Measurements from ENCODE around the gene SH2D1B. TPM values are rescaled to one million over a fixed set of nuclear protein-coding genes. Genes with fewer than 3 reads are reported as not detected.
"Not testable (repeated sequence)": the region's sequence is repeated elsewhere in the genome, so short reads cannot be mapped to it uniquely, and the experiment has no call there.

SH2D1B gene
- total RNA-seq, 2 experiments from 2014 or later = not detected

DNA sequence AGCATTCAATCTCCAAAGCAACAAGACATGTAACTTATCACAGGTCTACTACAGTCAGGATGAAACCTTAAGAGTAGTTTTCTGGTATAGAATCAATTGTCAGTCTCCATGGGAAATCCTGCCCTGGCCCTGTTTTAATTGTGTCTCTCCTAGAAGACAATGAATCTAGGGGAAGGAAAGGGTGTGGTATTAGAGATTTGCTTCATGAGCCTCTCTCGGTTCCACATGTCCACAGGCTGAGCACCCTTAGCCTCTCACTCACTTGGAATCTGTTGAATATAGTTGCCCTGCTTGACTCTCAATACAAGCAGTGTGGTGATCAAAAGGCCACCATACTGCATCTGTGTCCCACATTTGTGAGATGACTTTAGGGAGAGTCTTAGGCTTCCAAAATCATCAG is 53.0 kb downstream of the SH2D1B start:
- Mint-ChIP-seq H3K4me1 (no peaks in the 10 kb centered on the region), H3K27me3 (peaks cover 12% of the 10 kb centered on the region), H3K9me3 (ENCODE audit: low read depth) (no peaks in the 10 kb centered on the region), H3K27ac (no peak overlapping the region), H3K4me3 (no peak overlapping the region), H3K36me3 (no peaks in the 10 kb centered on the region)
- no peak for ATAC-seq
- no peak for DNase-seq
- CTCF ChIA-PET = no interaction called here

DNA sequence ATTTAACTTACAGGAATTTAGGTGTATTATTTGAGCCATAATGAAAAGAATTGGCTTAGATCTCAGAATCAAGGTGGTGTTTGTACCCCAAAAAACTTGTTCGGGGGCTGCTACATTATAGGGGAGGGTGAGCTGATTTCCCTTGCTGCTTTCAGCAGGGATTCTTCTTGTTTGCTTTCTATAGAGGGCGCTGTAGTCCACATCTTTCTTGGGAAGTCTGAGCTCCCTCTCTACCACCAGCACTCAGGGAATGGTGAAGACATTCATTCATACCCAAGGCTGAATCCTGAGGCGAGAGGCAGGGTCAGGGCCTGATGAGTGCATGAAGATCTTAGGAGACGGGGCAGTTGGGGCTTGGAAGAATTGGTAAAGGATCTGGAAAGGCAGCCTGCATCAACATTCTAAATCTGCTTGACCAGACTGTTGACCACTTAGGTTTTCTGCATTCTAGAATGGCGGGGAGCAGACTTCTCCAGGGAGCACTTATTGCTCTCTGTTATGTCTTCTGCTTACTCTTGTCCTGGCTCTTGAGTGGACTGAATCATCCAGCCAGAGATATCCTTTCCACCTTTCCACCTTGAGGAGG is 54.2 kb downstream of the SH2D1B start:
- Mint-ChIP-seq H3K4me1 (no peaks in the 10 kb centered on the region), H3K27ac (no peak overlapping the region)
- CTCF ChIA-PET = no interaction called here

DNA sequence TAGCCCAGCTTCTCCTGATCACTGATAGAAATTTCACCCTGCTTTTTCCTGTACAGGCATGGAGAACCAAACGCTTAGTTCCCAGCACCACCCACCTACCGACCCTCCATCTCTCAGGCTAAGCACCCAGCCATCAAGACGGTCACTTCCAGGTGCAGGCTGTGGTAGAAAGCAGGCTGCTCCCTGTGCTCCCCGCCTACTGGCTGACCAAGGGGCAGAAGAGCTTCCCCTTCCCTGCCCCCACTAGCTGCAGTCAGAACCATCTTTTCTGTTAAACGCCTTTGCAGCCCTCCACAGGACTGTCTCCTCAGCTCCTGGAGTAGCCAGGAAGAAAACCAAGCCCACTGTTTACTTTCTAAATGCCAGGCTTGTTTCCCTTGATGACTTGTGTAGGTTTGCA is 58.2 kb downstream of the SH2D1B start:
- no peaks in the 10 kb centered on the region for H3K36me3 Mint-ChIP-seq
- H3K9me3 Mint-ChIP-seq (ENCODE audit: low read depth) = no peaks in the 10 kb centered on the region
- H3K27ac Mint-ChIP-seq = no peak overlapping the region
- no peak for DNase-seq
- H3K4me1 Mint-ChIP-seq = no peaks in the 10 kb centered on the region
- H3K27me3 Mint-ChIP-seq = peaks cover 11% of the 10 kb centered on the region
- no peak overlapping the region for H3K4me3 Mint-ChIP-seq
- ATAC-seq = no peak
- CTCF ChIA-PET = no interaction called here

More for the DNA sequence above, 54.2 kb downstream of the SH2D1B start:
- no peaks in the 10 kb centered on the region for H3K36me3 Mint-ChIP-seq
- ATAC-seq (no peak), DNase-seq (no peak)
- no peak overlapping the region for H3K4me3 Mint-ChIP-seq
- H3K9me3 Mint-ChIP-seq (ENCODE audit: low read depth) = no peaks in the 10 kb centered on the region
- H3K27me3 Mint-ChIP-seq = peaks cover 9% of the 10 kb centered on the region

DNA sequence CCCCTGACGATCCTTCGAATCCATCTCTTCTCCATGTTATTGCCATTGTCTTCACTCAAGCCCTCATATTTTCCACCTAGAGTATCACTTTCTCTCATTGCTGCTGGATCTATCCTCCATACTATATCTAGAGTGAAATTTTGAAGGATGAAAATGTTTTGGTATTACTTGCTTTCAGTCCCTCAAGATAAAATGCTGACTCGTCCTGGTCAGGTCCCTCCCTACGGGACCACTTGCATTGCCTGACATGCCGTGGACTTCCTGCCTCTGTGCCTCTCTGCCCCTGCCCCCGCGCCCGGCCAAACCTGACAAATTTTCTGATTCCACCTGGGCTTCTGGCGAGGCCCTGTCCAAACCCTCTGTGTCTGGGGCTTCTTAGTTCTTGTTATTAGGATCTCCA is 58.9 kb downstream of the SH2D1B start:
- CTCF ChIA-PET = interaction anchor here (1.4 kb wide), 1 partner anchor 14 kb away, joined by 3 read pairs; no protein-coding TSS in a partner anchor
- Mint-ChIP-seq H3K36me3 (no peaks in the 10 kb centered on the region), H3K9me3 (ENCODE audit: low read depth) (no peaks in the 10 kb centered on the region), H3K27ac (no peak overlapping the region), H3K27me3 (peaks cover 11% of the 10 kb centered on the region), H3K4me1 (no peaks in the 10 kb centered on the region), H3K4me3 (no peak overlapping the region)
- DNase-seq (no peak), ATAC-seq (no peak)

DNA sequence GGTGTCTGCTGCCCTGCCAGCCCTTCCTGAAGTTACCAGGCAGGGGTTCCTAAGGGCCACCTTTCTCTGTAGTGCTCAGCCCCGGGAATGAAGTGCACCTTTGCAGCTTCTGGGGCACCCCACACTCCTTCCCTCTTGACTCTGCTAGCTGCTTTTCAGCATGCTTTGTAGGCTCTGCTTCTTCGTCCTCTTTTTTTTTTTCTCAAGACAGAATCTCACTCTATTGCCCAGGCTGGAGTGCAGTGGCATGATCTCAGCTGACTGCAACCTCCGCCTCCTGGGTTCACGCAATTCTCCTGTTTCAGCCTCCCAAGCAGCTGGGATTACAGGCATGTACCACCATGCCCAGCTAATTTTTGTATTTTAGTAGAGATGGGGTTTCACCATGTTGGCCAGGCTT is 60.1 kb downstream of the SH2D1B start:
- not testable (repeated sequence) for H3K36me3 Mint-ChIP-seq; H3K9me3 Mint-ChIP-seq (ENCODE audit: low read depth); DNase-seq; H3K4me3 Mint-ChIP-seq; ATAC-seq; H3K27ac Mint-ChIP-seq; H3K4me1 Mint-ChIP-seq
- CTCF ChIA-PET = interaction anchor here (1.4 kb wide), 1 partner anchor 13 kb away, joined by 3 read pairs; no protein-coding TSS in a partner anchor
- H3K27me3 Mint-ChIP-seq = peaks cover 11% of the 10 kb centered on the region

DNA sequence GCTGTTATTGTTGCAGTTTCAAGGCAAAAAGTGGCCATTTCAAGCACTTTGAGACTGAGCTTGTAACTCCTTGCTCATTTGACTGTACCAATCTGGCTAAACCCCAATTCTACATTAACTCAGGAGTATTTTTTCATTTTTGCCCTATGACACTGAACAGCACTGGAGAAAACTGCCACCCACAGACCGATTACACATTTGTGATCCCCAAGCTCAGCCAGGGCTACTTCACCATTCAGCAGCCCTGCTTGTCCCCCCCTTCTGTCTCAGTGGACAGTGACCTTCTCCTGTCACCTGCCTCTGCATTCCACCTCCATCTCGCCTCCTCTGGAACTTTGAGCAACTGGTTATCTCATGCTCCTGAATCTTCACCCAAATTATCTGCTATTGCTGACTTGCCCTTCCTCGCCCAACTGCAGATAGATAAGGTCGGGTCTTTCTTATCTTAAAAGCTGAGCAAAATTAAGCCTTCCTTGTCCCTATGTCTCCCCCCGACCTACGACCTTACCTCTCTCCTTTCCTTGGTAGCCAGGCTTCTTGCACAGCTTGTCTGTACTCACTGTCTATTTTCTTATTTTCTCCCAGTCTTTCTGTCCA is 60.6 kb downstream of the SH2D1B start:
- Mint-ChIP-seq H3K4me1 (no peaks in the 10 kb centered on the region), H3K27me3 (peaks cover 11% of the 10 kb centered on the region), H3K36me3 (no peaks in the 10 kb centered on the region), H3K9me3 (ENCODE audit: low read depth) (no peaks in the 10 kb centered on the region), H3K4me3 (no peak overlapping the region), H3K27ac (no peak overlapping the region)
- CTCF ChIA-PET = interaction anchor here (1.4 kb wide), 1 partner anchor 13 kb away, joined by 3 read pairs; no protein-coding TSS in a partner anchor
- no peak for DNase-seq
- no peak for ATAC-seq

DNA sequence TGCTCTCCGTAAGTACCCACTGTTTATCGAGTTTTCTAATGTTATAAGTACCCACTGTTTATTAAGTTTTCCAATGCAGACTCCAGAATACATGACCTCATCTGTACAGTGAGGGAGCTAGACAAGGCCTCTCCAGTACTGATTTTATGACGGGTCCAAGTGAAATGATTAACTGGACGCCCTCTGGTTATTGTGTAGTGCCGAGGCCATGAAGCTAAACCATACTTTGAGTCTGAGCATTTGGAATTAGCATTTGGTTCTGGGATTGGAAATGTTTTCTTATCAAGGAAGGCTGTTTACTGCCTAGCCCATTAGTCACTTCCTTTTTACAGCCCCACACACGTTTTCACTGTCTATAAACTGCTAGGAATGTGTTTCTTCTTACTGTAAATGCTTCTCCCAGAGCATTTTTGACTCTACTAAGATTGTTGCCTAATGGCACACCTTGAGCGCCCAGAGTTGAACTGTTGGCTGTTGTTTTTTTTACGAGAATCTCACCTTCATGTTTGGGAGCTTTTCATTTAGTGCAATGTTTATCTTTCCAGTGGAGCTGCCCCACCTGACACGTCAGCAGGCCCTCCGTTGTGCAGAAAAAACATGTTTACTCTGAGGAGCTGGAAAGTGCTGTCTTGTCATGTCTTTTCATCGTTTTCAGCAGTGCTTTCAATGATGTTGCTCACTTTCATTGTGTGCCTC is 62.2 kb downstream of the SH2D1B start:
- H3K4me1 Mint-ChIP-seq = no peaks in the 10 kb centered on the region
- no peaks in the 10 kb centered on the region for H3K36me3 Mint-ChIP-seq
- ATAC-seq (no peak), DNase-seq (no peak)
- CTCF ChIA-PET = interaction anchor here (1.4 kb wide), 1 partner anchor 293 kb away, joined by 3 read pairs; no protein-coding TSS in a partner anchor
- no peak overlapping the region for H3K4me3 Mint-ChIP-seq
- no peak overlapping the region for H3K27ac Mint-ChIP-seq
- H3K27me3 Mint-ChIP-seq = peaks cover 4% of the 10 kb centered on the region
- no peaks in the 10 kb centered on the region for H3K9me3 Mint-ChIP-seq (ENCODE audit: low read depth)

DNA sequence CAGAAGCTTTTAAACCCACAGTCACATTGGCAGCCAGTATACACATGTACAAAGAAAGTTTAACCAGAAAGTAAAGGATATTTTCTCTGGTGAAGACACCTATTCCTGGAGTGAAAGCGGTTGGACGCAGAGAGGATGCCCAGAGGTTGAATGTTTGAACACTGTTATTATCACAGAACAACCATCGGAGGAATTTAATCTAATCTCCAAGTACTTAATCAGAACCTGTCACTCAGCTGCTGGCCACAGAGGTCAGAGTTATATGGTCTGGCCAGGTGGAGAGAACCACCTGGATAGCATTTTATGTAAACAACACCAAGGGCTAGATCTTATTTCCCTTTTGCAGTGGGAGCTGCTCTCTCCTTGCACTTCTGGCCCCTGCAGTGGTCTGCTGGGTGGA is 64.7 kb downstream of the SH2D1B start:
- Mint-ChIP-seq H3K27me3 (peaks cover 3% of the 10 kb centered on the region), H3K4me1 (no peaks in the 10 kb centered on the region), H3K9me3 (ENCODE audit: low read depth) (no peaks in the 10 kb centered on the region), H3K27ac (no peak overlapping the region), H3K4me3 (no peak overlapping the region), H3K36me3 (no peaks in the 10 kb centered on the region)
- DNase-seq = no peak
- no peak for ATAC-seq
- CTCF ChIA-PET = no interaction called here

Other genes starting within 250 kb of the SH2D1B start
- gene SPATA46, start 35.3 kb downstream of the SH2D1B start, total RNA-seq = not detected
- gene C1orf226, start 30.4 kb downstream of the SH2D1B start, total RNA-seq = not detected
- gene UHMK1, start 85.7 kb upstream of the SH2D1B start, total RNA-seq = 10 to 100 TPM; 51.5 to 62.0 TPM
- gene UAP1, start 149.6 kb upstream of the SH2D1B start, total RNA-seq = 10 to 100 TPM; 14.1 to 23.5 TPM
- gene DDR2, start 220.3 kb upstream of the SH2D1B start, total RNA-seq = under 1 TPM; 0.16 to 0.18 TPM

All from activated CD8-positive, alpha-beta memory T cell treated with anti-CD3 and anti-CD28 coated beads, Interleukin-2, amount 10 ng/mL, durations not matched to agents 7 days and 5 days (primary cell).